Mesenchymal stem cell (in vitro differentiated cells and primary cell): ENCODE measurements around the gene BACE1-AS.
"Not testable (repeated sequence)": the region's sequence is repeated elsewhere in the genome, so short reads cannot be mapped to it uniquely, and the experiment has no call there.

ENCODE experiments used
- DNase-seq: peaks from one replicate; pipeline ENCODE4 v3.0.0-alpha.2; 2013
- H2AFZ ChIP-seq: one replicate; pipeline ENCODE4 v1.6.1; 2013; ENCODE audit warnings: low read depth, mild to moderate bottlenecking, control low read depth, inconsistent platforms, low read length, moderate library complexity
- H2AK5ac ChIP-seq: 2 replicates; pipeline ENCODE4 v1.6.1; 2013; ENCODE audit warnings: low read length, moderate library complexity, mild to moderate bottlenecking, inconsistent platforms; ENCODE audit not compliant: severe bottlenecking
- H2BK120ac ChIP-seq: one replicate; pipeline ENCODE4 v1.6.1; 2013; ENCODE audit warnings: low read depth, mild to moderate bottlenecking, inconsistent platforms, low read length, moderate library complexity
- H2BK12ac ChIP-seq, 2 experiments: one replicate each; pipeline ENCODE4 v1.6.1; 2013; ENCODE audit warnings: inconsistent platforms in 2 of 2, low read length in 2 of 2, mild to moderate bottlenecking in 2 of 2, moderate library complexity in 2 of 2, control low read depth in 1 of 2
- H2BK15ac ChIP-seq: one replicate; pipeline ENCODE4 v1.6.1; 2013; ENCODE audit warnings: mild to moderate bottlenecking, low read depth, inconsistent platforms; ENCODE audit not compliant: poor library complexity, severe bottlenecking
- H2BK5ac ChIP-seq: 2 replicates; pipeline ENCODE4 v1.6.1; 2013; ENCODE audit warnings: low read depth, mild to moderate bottlenecking, low read length, control low read depth, inconsistent platforms; ENCODE audit not compliant: poor library complexity, severe bottlenecking
- H3K14ac ChIP-seq, 2 experiments: one replicate each; pipeline ENCODE4 v1.6.1; 2013; ENCODE audit warnings: inconsistent platforms in 2 of 2, low read length in 2 of 2, control low read depth in 1 of 2, mild to moderate bottlenecking in 1 of 2, moderate library complexity in 1 of 2
- H3K18ac ChIP-seq, 2 experiments: one replicate each; pipeline ENCODE4 v1.6.1; 2013; ENCODE audit warnings: inconsistent platforms in 2 of 2, low read length in 2 of 2, control low read depth in 1 of 2, low read depth in 1 of 2, mild to moderate bottlenecking in 1 of 2
- H3K23ac ChIP-seq, 2 experiments: one replicate each; pipeline ENCODE4 v1.6.1; 2013; ENCODE audit warnings: inconsistent platforms in 2 of 2, low read length in 2 of 2, mild to moderate bottlenecking in 2 of 2, moderate library complexity in 2 of 2, control low read depth in 1 of 2
- H3K27ac ChIP-seq: 2 replicates; pipeline ENCODE4 v1.5.1; 2013; ENCODE audit warnings: mild to moderate bottlenecking, moderate library complexity, low read length, control low read depth, inconsistent platforms; ENCODE audit not compliant: poor library complexity, severe bottlenecking
- H3K27me3 ChIP-seq, 2 experiments: 2 replicates each; pipeline versions ENCODE4 v1.6.1 to v1.7.0; 2013; ENCODE audit warnings: low read length in 2 of 2, mild to moderate bottlenecking in 2 of 2, moderate library complexity in 2 of 2, control low read depth in 1 of 2, inconsistent platforms in 1 of 2; ENCODE audit not compliant: control insufficient read depth in 1 of 2, insufficient read depth in 1 of 2
- H3K36me3 ChIP-seq, 2 experiments: 2 replicates each; pipeline versions ENCODE4 v1.6.1 to v1.7.0; 2013; ENCODE audit warnings: low read length in 2 of 2, control low read depth in 1 of 2, inconsistent platforms in 1 of 2, low read depth in 1 of 2, mild to moderate bottlenecking in 1 of 2; ENCODE audit not compliant: insufficient read depth in 2 of 2, control insufficient read depth in 1 of 2
- H3K4ac ChIP-seq, 2 experiments: one replicate each; pipeline ENCODE4 v1.6.1; 2013; ENCODE audit warnings: inconsistent platforms in 2 of 2, low read length in 2 of 2, mild to moderate bottlenecking in 2 of 2, moderate library complexity in 2 of 2, control low read depth in 1 of 2, low read depth in 1 of 2
- H3K4me1 ChIP-seq: 2 replicates; pipeline ENCODE4 v1.6.1; 2013; ENCODE audit warnings: low read depth, low read length, control low read depth; ENCODE audit not compliant: control insufficient read depth, insufficient read depth
- H3K4me2 ChIP-seq: 2 replicates; pipeline ENCODE4 v1.6.1; 2013; ENCODE audit warnings: low read length, mild to moderate bottlenecking, inconsistent platforms; ENCODE audit not compliant: poor library complexity, severe bottlenecking
- H3K4me3 ChIP-seq, 2 experiments: 2 replicates each; pipeline versions ENCODE4 v1.5.1 to v1.7.0; 2013; ENCODE audit warnings: low read length in 2 of 2, mild to moderate bottlenecking in 2 of 2, control low read depth in 1 of 2, low read depth in 1 of 2; ENCODE audit not compliant: insufficient read depth in 1 of 2
- H3K79me1 ChIP-seq: replicated peaks from 2 replicates; pipeline ENCODE4 v1.6.1; 2013; ENCODE audit warnings: mild to moderate bottlenecking, control low read depth, low read length, inconsistent platforms; ENCODE audit not compliant: poor library complexity, severe bottlenecking
- H3K9ac ChIP-seq: 2 replicates; pipeline ENCODE4 v1.7.0; 2013; ENCODE audit warnings: mild to moderate bottlenecking, low read length, moderate library complexity
- H3K9me3 ChIP-seq: 2 replicates; pipeline ENCODE4 v1.7.0; 2013; ENCODE audit warnings: mild to moderate bottlenecking, low read length; ENCODE audit not compliant: control insufficient read depth
- H4K8ac ChIP-seq: one replicate; pipeline ENCODE4 v1.6.1; 2013; ENCODE audit warnings: inconsistent platforms, mild to moderate bottlenecking, low read length, moderate library complexity
- H4K91ac ChIP-seq: one replicate; pipeline ENCODE4 v1.6.1; 2013; ENCODE audit warnings: mild to moderate bottlenecking, low read length, inconsistent platforms
- WGBS: methylation state at CpG from one replicate; pipeline ENCODE4 v1.1.7; 2013; ENCODE audit warnings: mixed read lengths; 5-methylcytosine and 5-hydroxymethylcytosine counted together

BACE1-AS gene

GRCh38 chr11:117316197-117316961 is 25.2 kb downstream of the BACE1-AS start, which contains the start of gene BACE1:
BACE1 (minus strand) TSS chr11:117316256; CDS start chr11:117315795, 461 bp downstream.
- peak within 1 kb of the TSS; percentile 77 to 87 for H3K18ac ChIP-seq
- no peak within 1 kb of the TSS for H3K27ac ChIP-seq
- no peaks in the 10 kb centered on the region for H3K36me3 ChIP-seq
- H3K4me1 ChIP-seq, result peaks cover 20% of the 10 kb centered on the region
- no peak within 1 kb of the TSS for H2BK120ac ChIP-seq
- H2BK15ac ChIP-seq, result peak within 1 kb of the TSS; percentile 69
- peak within 1 kb of the TSS; percentile 80 for H4K91ac ChIP-seq
- peak within 1 kb of the TSS; percentile 81 for H4K8ac ChIP-seq
- no peaks in the 10 kb centered on the region for H3K9me3 ChIP-seq
- H2AK5ac ChIP-seq, result no peak within 1 kb of the TSS
- peak within 1 kb of the TSS; percentile 87 to 92 for H3K14ac ChIP-seq
- H3K9ac ChIP-seq, result peak within 1 kb of the TSS; percentile 85
- H3K79me1 ChIP-seq, result peaks cover 31% of the 10 kb centered on the region
- peak within 1 kb of the TSS; percentile 64 to 73 for H3K4ac ChIP-seq
- peak within 1 kb of the TSS in 1 of 2 experiments; percentile 74 for H2BK12ac ChIP-seq
- H3K4me3 ChIP-seq, result peak within 1 kb of the TSS; percentile 91 to 95
- peak within 1 kb of the TSS; percentile 100 for H3K4me2 ChIP-seq
- DNase-seq, result peak; percentile 86
- H2BK5ac ChIP-seq, result no peak within 1 kb of the TSS
- peak within 1 kb of the TSS in 1 of 2 experiments; percentile 96 for H3K23ac ChIP-seq
- no peaks in the 10 kb centered on the region for H3K27me3 ChIP-seq
- WGBS, result 12% methylated on average over 29 of the region's 29 CpGs
- peak within 1 kb of the TSS; percentile 95 for H2AFZ ChIP-seq

DNA sequence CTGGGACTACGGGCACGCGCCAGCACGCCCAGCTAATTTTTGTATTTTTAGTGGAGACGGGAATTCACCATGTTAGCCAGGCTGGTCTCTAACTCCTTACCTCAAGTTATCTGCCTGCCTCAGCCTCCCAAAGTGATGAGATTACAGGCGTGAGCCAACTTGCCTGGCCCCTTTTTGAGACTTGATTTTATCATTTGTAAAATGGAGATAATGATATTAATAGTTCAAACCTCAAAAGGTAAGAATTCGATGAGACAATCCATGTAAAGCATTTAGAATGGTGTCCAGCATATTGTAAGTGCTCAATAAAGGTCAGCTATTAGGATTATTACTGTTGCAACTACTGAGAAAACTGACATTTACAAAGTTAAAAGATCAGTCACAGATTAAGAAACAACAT is 27.6 kb downstream of the BACE1-AS start:
- Histone ChIP-seq H3K14ac (no peak overlapping the region), H3K4me1 (peaks cover 20% of the 10 kb centered on the region), H3K23ac (no peak overlapping the region), H2BK12ac (no peak overlapping the region), H2AK5ac (no peak overlapping the region), H3K18ac (no peak overlapping the region), H3K9me3 (no peaks in the 10 kb centered on the region), H3K4me2 (no peak overlapping the region), H2BK5ac (no peak overlapping the region), H3K4me3 (no peak overlapping the region), H3K4ac (no peak overlapping the region), H2BK15ac (no peak overlapping the region), H4K8ac (no peak overlapping the region), H3K9ac (no peak overlapping the region), H3K27me3 (no peaks in the 10 kb centered on the region), H3K27ac (no peak overlapping the region), H2AFZ (no peak overlapping the region), H3K79me1 (peaks cover 18% of the 10 kb centered on the region), H4K91ac (no peak overlapping the region), H2BK120ac (no peak overlapping the region), H3K36me3 (no peaks in the 10 kb centered on the region)
- WGBS, result 92% methylated on average over 6 of the region's 7 CpGs
- DNase-seq, result no peak

DNA sequence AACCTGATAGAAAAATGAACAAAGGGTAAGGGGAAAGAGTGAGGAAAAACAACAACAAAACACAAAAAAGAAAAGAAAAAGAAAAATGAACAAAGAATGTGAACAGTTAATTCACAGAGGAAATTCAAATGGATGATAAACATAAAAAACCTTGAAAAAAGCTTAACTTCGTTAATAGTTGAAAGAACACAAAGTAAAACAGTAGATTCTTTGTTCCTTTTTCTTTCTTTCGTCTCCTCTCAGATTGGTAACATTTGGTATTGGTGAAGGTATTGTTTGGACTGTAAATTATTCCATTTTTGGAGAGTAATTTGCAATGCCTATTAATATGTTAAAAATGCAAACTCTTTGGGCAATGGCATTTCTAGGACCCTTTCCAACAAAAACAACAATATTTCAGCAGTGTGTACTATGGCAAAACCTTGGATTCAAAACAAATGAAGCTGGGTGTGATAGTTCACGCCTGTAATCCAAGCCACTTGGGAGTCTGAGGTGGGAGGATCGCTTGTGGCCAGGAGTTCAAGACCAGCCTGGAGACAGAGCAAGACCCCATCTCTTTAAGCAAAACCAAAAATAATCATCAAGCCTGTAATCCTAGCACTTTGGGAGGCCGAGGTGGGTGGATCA is 28.2 kb downstream of the BACE1-AS start:
- Histone ChIP-seq H4K8ac (no peak overlapping the region), H3K27ac (no peak overlapping the region), H2AFZ (no peak overlapping the region), H3K27me3 (no peaks in the 10 kb centered on the region), H3K14ac (no peak overlapping the region), H3K4ac (no peak overlapping the region), H4K91ac (no peak overlapping the region), H3K36me3 (no peaks in the 10 kb centered on the region), H3K4me2 (no peak overlapping the region), H2AK5ac (no peak overlapping the region), H3K9me3 (no peaks in the 10 kb centered on the region), H3K4me3 (no peak overlapping the region), H3K79me1 (peaks cover 14% of the 10 kb centered on the region), H3K18ac (no peak overlapping the region), H3K23ac (no peak overlapping the region), H2BK120ac (no peak overlapping the region), H3K9ac (no peak overlapping the region), H2BK5ac (no peak overlapping the region), H2BK15ac (no peak overlapping the region), H3K4me1 (peaks cover 15% of the 10 kb centered on the region), H2BK12ac (no peak overlapping the region)
- 87% methylated on average over 3 of the region's 5 CpGs for WGBS
- DNase-seq, result no peak

GRCh38 chr11:117327255-117327566 is 36.1 kb downstream of the BACE1-AS start:
- H3K4me1 ChIP-seq, H2BK5ac ChIP-seq, H3K27me3 ChIP-seq, H2AFZ ChIP-seq, DNase-seq, H3K9me3 ChIP-seq, H2BK15ac ChIP-seq, H2BK12ac ChIP-seq, H4K91ac ChIP-seq, H2BK120ac ChIP-seq, H2AK5ac ChIP-seq, H3K14ac ChIP-seq, H3K27ac ChIP-seq, H3K4ac ChIP-seq, H3K4me2 ChIP-seq, H3K23ac ChIP-seq, H3K36me3 ChIP-seq, H3K18ac ChIP-seq: not testable (repeated sequence)
- Histone ChIP-seq H3K79me1 (peaks cover 11% of the 10 kb centered on the region), H3K4me3 (peak overlapping the region in 1 of 2 experiments; percentile 86), H4K8ac (peak overlapping the region; percentile 37), H3K9ac (peak overlapping the region; percentile 96)
- 18% methylated on average over 3 of the region's 5 CpGs for WGBS
